Testis (tissue), 3 donors: ENCODE measurements around the gene RHO. TPM values are rescaled to one million over a fixed set of nuclear protein-coding genes. Genes with fewer than 3 reads are reported as not detected.
"Not testable (repeated sequence)": the region's sequence is repeated elsewhere in the genome, so short reads cannot be mapped to it uniquely, and the experiment has no call there.

Experiments used
- DNase-seq: peaks from one replicate; pipeline ENCODE4 v3.0.0-alpha.2; 2019
- H3K27ac ChIP-seq, 2 donors: fragments of 200-600 bp; sonication (generic); one replicate each; pipeline ENCODE4 v1.5.1; 2019
- H3K27me3 ChIP-seq: fragments of 200-600 bp; sonication (generic); one replicate; pipeline ENCODE4 v1.5.1; 2019
- H3K36me3 ChIP-seq: fragments of 200-600 bp; sonication (generic); one replicate; pipeline ENCODE4 v1.5.1; 2017; ENCODE audit warnings: low read depth; ENCODE audit errors: missing control alignments
- H3K4me1 ChIP-seq: fragments of 200-600 bp; sonication (generic); one replicate; pipeline ENCODE4 v1.5.1; 2019
- H3K4me3 ChIP-seq, 2 donors: fragments of 200-600 bp; sonication (generic); one replicate each; pipeline ENCODE4 v1.5.1; 2017 to 2019
- H3K9me3 ChIP-seq: fragments of 200-600 bp; sonication (generic); one replicate; pipeline ENCODE4 v1.5.1; 2017
- CTCF ChIP-seq, 3 experiments: fragments of 450-650 bp in 2 of 3; fragments of 200-600 bp in 1 of 3; sonication (generic) in 1 of 3; IDR thresholded peaks; one replicate each; pipeline ENCODE4 v1.5.1; 2016 to 2019; ENCODE audit warnings: antibody characterized with exemption in 3 of 3, mild to moderate bottlenecking in 2 of 3, moderate library complexity in 1 of 3
- POLR2A ChIP-seq: fragments of 450-650 bp; IDR thresholded peaks from one replicate; pipeline ENCODE4 v1.6.1; 2017; ENCODE audit warnings: antibody characterized with exemption, mild to moderate bottlenecking, moderate library complexity
- WGBS, 2 donors: methylation state at CpG; one replicate each; pipeline ENCODE4 v1.1.5; 2018; 5-methylcytosine and 5-hydroxymethylcytosine counted together
- intact Hi-C: fragments of 100-400 bp; cut with DNase I; formaldehyde crosslinking; loops from one replicate; pipeline ENCODE4 v1.15.1; 2023; ENCODE audit warnings: low total_unique reads
- polyA plus RNA-seq: library from polyadenylated mRNA; stranded (reverse); fragments of 350-450 nt; fragmentation: Illumina TruSeq; extraction: RNeasy Lipid Tissue Mini Kit (QIAGEN cat#74804); gene quantifications from one replicate; pipeline ENCODE4 v1.2.3, GENCODE V29; 2014; ENCODE audit warnings: low read depth, low replicate concordance; ENCODE audit not compliant: insufficient read depth
- total RNA-seq, 2 donors: library from RNA; depleted of rRNA; stranded (reverse); fragments of >200 nt; gene quantifications; one replicate each; pipeline ENCODE4 v1.2.3, GENCODE V29; 2016

The RHO gene
- total and polyA plus RNA-seq, 3 donors from 2014 or later, result 0.25 TPM; not detected in 2

DNA sequence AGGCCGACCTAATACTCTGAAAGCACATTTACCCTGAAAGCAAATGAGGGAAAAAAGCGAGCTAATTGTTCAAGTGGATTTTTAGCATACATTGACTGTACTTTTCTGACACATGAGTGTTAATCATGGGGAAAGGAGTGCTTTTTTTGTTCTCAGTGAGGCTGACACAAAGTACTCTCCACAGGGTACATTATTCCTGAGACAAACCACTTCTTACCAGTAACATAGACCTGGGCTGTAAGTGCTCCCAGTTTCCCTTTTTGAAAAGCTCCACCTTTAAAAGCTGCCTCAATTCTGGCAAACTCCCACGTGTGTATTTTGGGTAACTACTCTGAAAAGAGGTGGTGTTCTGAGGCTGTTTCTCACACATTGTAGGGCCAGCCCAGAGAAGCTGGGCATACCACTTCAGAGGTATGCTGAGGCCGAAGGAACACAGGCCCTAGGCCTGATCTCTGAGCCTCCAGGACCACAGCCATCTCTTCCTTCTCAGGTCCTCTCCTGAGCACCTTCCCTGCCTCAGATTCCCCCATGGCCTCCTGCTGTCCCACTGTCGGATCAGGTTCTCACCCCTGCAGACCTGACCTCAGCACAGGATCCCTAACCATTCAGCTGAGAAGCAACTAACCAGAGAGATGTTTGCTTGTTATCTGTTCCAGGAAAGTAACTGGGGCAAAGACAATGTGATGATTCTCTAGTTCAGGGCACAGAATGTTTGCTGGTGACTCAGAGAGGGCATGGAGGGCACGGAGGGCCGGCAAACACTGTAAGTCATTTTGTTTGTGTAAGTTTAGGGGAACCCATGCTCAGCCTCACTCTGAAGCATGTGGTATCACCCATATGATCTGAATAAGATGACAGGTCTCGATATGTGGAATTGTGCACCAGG lies 29.6 kb upstream of the RHO start:
- intact Hi-C loops, H3K36me3 ChIP-seq: not testable (repeated sequence)

DNA sequence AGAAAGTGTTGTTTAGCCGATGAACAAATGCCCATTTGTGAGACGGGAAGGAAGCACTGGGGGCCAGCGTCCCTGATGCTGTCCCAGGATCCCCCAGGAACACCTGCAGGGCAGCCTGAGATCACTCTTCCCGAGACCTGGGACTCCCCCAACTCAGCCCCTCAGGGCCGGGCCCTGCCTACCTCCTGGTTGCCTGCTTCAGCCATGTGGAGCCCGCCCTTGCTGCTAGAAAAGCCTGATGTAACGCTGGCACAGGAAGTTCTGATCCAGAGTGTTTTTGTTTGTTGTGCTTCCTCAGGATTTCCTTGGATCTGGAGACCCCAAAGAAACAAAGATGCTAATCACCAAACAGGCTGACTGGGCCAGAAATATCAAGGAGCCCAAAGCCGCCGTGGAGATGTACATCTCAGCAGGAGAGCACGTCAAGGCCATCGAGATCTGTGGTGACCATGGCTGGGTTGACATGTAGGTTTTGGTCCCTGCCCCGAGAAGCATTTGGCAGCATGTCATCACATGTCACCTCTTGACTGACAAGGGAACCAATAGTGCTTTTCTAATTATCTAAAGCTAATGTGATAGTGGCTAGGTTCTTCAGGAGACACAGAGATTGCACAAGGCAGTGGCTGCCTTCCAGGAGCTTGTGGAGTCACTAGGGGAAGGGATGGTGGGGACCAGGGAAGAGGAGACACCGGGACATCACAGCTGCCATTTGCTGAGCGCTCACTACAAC lies 28.7 kb upstream of the RHO start:
- H3K27ac ChIP-seq, H3K4me3 ChIP-seq, H3K27me3 ChIP-seq, DNase-seq, H3K9me3 ChIP-seq, intact Hi-C loops, H3K36me3 ChIP-seq: not testable (repeated sequence)
- WGBS, 2 donors, result 89% methylated on average over 6 to 13 of the region's 14 CpGs
- peaks cover 12% of the 10 kb centered on the region for H3K4me1 ChIP-seq

More for the DNA sequence above, 29.6 kb upstream of the RHO start:
- not testable (repeated sequence) for H3K27ac ChIP-seq, H3K4me3 ChIP-seq, H3K27me3 ChIP-seq, H3K9me3 ChIP-seq, DNase-seq
- peaks cover 16% of the 10 kb centered on the region for H3K4me1 ChIP-seq
- 76 to 84% methylated on average over 4 to 8 of the region's 8 CpGs for WGBS, 2 donors

DNA sequence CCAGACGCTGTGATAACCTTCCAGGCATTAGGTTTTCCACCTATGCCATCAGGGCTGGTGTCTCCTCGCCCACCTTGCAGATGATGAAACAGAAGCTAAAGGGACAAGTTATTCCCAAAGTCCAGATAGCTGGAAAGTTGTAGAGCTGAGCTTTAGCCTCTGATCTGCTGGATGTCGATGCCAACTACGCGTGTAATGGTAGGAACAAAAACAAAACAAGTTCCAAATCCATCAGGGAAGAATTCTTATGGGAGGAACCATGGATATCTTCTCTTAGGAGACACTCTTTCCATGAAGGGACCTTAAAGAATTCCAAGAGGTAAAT lies 28.1 kb upstream of the RHO start:
- Histone ChIP-seq H3K36me3 (no peaks in the 10 kb centered on the region), H3K4me3 (no peak overlapping the region), H3K4me1 (peaks cover 6% of the 10 kb centered on the region), H3K27ac (no peak overlapping the region), H3K9me3 (no peaks in the 10 kb centered on the region), H3K27me3 (no peaks in the 10 kb centered on the region)
- 94 to 97% methylated on average over 4 to 5 of the region's 5 CpGs for WGBS, 2 donors
- DNase-seq, result no peak
- intact Hi-C loops, result no loop called here
- TF ChIP-seq POLR2A, result no peak
- no peak for TF ChIP-seq CTCF (IDR thresholded peaks at IDR 0.05)

GRCh38 chr3:129501630-129502029 lies 26.8 kb upstream of the RHO start:
- no peak for TF ChIP-seq CTCF (IDR thresholded peaks at IDR 0.05)
- no peak for TF ChIP-seq POLR2A
- WGBS, 2 donors, result 93 to 95% methylated on average over 5 of the region's 5 CpGs
- no peak overlapping the region for H3K27ac ChIP-seq
- H3K36me3 ChIP-seq, result no peaks in the 10 kb centered on the region
- H3K27me3 ChIP-seq, result no peaks in the 10 kb centered on the region
- no peak overlapping the region for H3K4me3 ChIP-seq
- intact Hi-C loops, result no loop called here
- DNase-seq, result no peak
- H3K4me1 ChIP-seq, result peaks cover 3% of the 10 kb centered on the region
- H3K9me3 ChIP-seq, result no peaks in the 10 kb centered on the region

DNA sequence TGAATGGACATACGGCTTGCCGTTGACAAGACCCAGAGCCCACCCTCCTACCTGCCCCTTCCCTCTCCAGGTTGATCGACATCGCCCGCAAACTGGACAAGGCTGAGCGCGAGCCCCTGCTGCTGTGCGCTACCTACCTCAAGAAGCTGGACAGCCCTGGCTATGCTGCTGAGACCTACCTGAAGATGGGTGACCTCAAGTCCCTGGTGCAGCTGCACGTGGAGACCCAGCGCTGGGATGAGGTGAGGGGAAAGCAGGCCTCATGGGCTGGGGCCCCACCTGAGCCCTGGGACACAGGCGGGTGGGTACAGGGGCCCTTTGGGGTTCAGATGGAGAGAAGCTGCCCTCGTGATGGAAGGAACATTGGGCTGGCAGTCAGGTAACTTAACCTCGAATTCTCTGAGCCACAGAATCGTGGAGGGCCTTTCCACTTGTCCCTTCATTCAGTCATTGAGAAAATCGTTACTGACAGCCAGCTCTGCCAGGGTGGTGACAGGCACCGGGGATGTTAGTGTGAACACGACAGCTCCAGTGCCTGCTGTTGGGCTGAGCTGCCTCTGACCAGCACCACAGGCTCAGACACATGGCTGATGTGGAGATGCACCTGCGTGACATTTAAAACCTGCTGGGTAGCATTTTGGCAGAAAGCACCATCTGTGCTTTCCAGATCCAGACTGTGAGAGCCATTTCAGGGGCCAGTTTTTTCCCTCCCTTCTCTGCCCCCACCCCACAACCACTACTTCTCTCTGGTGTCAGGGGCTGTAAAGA lies 25.6 kb upstream of the RHO start:
- Histone ChIP-seq H3K36me3 (no peaks in the 10 kb centered on the region), H3K27ac (no peak overlapping the region), H3K9me3 (no peaks in the 10 kb centered on the region), H3K27me3 (no peaks in the 10 kb centered on the region), H3K4me1 (peaks cover 3% of the 10 kb centered on the region), H3K4me3 (no peak overlapping the region)
- intact Hi-C loops, result no loop called here
- WGBS, 2 donors, result 93 to 96% methylated on average over 13 to 18 of the region's 18 CpGs
- no peak for DNase-seq
- TF ChIP-seq POLR2A (no peak), CTCF (IDR thresholded peaks at IDR 0.05) (no peak)
